Measurements from ENCODE around the gene SMIM1.

- TF ChIP-seq CTCF (IDR thresholded peaks at IDR 0.05; ENCODE audit: low read depth, low read length) (no peak), EZH2phosphoT487 (IDR thresholded peaks at IDR 0.05; ENCODE audit: low read depth) (no peak)
Observed at GRCh38 chr1:3814065-3814464, 41.5 kb downstream of the SMIM1 start.

All from OCI-LY3 (cell line).